IMR-90 (cell line): ENCODE data around the gene HOTAIR.

Experiments used
- BHLHE40 ChIP-seq: fragments of 150-350 bp; IDR thresholded peaks from 2 replicates; pipeline ENCODE4 v1.6.1; 2016; ENCODE audit warnings: mild to moderate bottlenecking, low read depth, low read length
- CEBPB ChIP-seq: IDR thresholded peaks from 2 replicates; pipeline ENCODE4 v1.6.1; 2012; ENCODE audit warnings: low read depth, low read length, improper control_type of control experiment
- CHD1 ChIP-seq: IDR thresholded peaks from 2 replicates; pipeline ENCODE4 v1.6.1; 2012; ENCODE audit warnings: low read depth, low read length, improper control_type of control experiment
- CTCF ChIP-seq: conservative IDR thresholded peaks from 2 replicates; pipeline ENCODE4 v1.5.1; 2012; ENCODE audit warnings: mild to moderate bottlenecking, low read depth, low read length, improper control_type of control experiment
- MAFK ChIP-seq: IDR thresholded peaks from 2 replicates; pipeline ENCODE4 v1.6.1; 2012; ENCODE audit warnings: low read depth, low read length, improper control_type of control experiment
- MAZ ChIP-seq: IDR thresholded peaks from 2 replicates; pipeline ENCODE4 v1.6.1; 2012; ENCODE audit warnings: low read depth, mild to moderate bottlenecking, low read length, improper control_type of control experiment, moderate library complexity, borderline replicate concordance
- MXI1 ChIP-seq: IDR thresholded peaks from 2 replicates; pipeline ENCODE4 v1.6.1; 2012; ENCODE audit warnings: low read depth, mild to moderate bottlenecking, low read length, moderate library complexity, borderline replicate concordance
- NFE2L2 ChIP-seq: fragments of 150-350 bp; IDR thresholded peaks from 2 replicates; pipeline ENCODE4 v1.6.1; 2016; ENCODE audit warnings: low read depth, mild to moderate bottlenecking, low read length
- POLR2A ChIP-seq: IDR thresholded peaks from 2 replicates; pipeline ENCODE4 v1.6.1; 2012; ENCODE audit warnings: mild to moderate bottlenecking, low read depth, low read length
- RAD21 ChIP-seq: IDR thresholded peaks from 2 replicates; pipeline ENCODE4 v1.6.1; 2012; ENCODE audit warnings: low read length, improper control_type of control experiment
- RCOR1 ChIP-seq: IDR thresholded peaks from 2 replicates; pipeline ENCODE4 v1.6.1; 2012; ENCODE audit warnings: mild to moderate bottlenecking, low read length, improper control_type of control experiment; ENCODE audit not compliant: insufficient replicate concordance
- RFX5 ChIP-seq: IDR thresholded peaks from 2 replicates; pipeline ENCODE4 v1.8.0; 2012; ENCODE audit warnings: low read depth, mild to moderate bottlenecking, low read length, moderate library complexity
- SMC3 ChIP-seq: fragments of 150-350 bp; IDR thresholded peaks from 2 replicates; pipeline ENCODE4 v1.6.1; 2016; ENCODE audit warnings: low read depth, mild to moderate bottlenecking, antibody characterized with exemption, low read length, moderate library complexity
- USF2 ChIP-seq: fragments of 150-350 bp; IDR thresholded peaks from 2 replicates; pipeline ENCODE4 v1.6.1; 2017; ENCODE audit warnings: mild to moderate bottlenecking, antibody characterized with exemption, low read length, low read depth

- TF ChIP-seq CHD1, result no peak
- TF ChIP-seq RFX5, result no peak
- no peak for TF ChIP-seq MXI1
- no peak for TF ChIP-seq CTCF
- no peak for TF ChIP-seq POLR2A
- no peak for TF ChIP-seq MAZ
- TF ChIP-seq MAFK, result no peak
- no peak for TF ChIP-seq SMC3
- TF ChIP-seq BHLHE40, result no peak
- no peak for TF ChIP-seq NFE2L2
- no peak for TF ChIP-seq USF2
- no peak for TF ChIP-seq CEBPB
- no peak for TF ChIP-seq RAD21
- no peak for TF ChIP-seq RCOR1
Measured at GRCh38 chr12:53960187-53961024, 14.3 kb downstream of the HOTAIR start.
